Right hindlimb (tissue), 1 donor: ENCODE results near the gene FMNL2.
"Not testable (repeated sequence)": the region's sequence is repeated elsewhere in the genome, so short reads cannot be mapped to it uniquely, and the experiment has no call there.

Experiments
- DNase-seq: peaks from one replicate; pipeline ENCODE4 v3.0.0-alpha.2; 2018

FMNL2 gene

DNA sequence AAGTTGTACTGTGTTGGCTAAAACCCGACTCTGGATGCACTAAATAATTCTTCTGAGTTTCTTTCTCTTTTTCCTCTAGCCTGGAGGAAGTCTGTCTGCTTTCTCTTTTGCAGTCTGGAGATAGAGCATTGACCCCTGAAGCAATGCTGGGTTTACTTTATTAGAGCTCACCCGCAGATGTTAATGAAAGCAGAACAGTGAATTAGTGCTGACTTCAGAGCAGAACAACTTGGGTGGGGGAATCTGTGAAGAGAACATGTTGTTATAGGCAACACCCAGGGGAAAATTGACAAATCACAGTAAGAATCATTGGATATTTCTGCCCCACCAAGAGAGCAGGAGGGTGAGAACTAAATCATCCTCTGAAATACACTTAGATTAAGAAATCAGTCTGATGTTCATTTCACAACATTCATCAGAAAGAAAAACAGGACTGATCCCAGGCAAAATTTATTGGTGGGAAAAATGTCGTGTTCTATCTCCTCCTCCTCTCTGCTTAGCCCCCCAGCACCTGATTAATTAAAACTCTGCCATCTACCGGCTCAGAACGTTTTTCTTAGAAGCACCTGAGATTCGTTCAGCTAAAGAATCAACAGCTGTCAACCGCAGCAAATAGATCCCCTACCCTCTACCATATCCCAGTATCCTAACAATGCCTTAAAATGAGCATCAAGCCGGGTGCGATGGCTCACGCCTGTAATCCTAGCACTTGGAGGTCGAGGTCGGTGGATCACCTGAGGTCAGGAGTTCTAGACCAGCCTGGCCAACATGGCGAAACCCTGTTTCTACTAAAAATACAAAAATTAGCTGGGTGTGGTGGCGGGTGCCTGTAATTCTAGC lies 165.1 kb downstream of the FMNL2 start:
- no peak for DNase-seq

DNA sequence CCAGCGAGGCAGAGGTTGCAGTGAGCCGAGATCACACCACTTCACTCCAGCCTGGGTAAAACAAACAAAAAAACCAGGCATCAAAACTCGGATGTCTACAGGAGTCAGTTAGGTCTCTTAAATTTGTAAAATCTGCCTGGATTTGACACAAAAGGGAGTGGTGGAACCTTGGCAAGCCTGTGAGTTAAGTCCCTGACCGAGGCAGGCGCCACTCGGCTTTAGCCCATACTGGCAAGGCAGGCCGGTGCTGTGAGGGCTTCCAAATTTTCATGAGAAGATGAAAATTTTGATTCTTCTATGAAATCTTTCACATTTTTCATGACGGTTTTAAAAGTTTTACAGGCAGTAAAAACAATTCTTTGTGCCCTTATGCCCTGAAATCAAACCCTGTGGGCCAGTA lies 165.8 kb downstream of the FMNL2 start:
- DNase-seq: no peak

DNA sequence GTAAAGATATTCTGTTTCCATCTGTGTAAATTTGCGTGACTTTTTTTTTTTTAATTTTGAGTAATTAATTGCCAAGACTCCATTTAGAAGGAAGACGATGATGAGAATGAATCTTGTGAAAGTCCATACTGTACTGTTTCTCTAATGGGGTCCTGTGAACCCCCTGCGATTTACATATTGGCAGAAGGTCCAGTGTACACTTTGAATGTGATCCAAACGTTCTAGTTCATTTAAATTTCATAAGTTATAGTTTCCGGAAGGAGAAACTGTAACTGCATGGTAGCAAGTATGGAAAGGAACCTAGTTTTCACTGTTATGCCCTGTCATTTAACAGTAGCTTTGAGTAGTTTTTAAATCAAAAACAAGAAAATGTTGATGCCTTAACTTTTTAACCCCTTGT lies 166.7 kb downstream of the FMNL2 start:
- DNase-seq: no peak

DNA sequence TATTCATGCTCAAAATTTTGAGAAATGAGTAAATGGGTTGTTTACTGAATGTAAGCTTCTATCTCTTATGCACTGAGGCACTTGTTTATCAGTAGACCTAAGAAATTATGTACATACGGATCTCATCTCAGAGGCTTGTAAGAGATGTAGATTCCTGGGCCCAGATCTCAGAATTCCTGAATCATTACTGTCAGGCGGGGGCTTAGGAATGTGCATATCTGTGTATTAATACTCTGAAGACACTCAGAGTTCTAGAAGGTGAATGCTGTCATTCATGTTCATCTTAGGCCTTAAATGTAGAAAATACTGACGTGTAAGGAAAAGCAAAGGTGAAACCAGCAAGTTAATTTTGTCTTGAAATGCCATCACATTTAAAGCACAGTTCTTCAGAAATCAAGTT lies 169.6 kb downstream of the FMNL2 start:
- no peak for DNase-seq

DNA sequence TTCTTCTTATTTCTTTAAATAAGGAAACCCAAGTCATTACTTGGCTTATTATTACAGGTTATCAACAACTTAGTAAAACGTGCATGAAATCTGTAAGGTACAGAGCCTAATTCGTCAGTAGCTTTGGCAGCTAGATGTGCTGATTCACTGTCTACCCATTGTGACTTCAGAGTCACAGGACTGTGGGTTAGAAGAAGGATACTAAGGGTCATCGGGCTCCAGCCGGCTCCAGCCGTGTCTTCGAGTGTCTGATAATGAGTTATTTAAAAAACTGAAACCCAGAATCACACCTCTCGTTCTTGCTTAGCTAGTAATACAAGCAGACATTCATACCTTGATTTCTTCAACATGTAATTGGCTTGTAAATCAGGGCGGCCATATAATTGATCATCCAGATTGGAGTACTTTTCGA lies 170.5 kb downstream of the FMNL2 start:
- DNase-seq: no peak

DNA sequence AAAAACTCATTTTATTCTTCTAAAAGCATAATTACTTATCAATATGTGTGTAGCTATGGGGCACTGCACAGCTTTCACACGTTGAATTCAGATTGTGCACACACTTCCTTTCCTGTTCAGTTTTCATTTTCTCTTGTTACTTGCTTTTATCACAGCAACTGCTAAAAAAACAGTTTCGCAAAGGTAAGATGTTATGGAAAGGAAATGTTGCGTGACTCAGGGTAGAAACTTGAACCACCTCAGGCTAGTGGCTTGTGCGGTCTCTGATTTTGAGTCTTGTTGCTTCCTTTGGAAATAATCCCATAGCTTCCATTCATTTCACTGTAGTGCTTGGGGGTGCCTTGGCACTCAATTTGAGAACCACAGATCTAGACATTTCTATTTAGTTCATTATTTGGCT lies 171.9 kb downstream of the FMNL2 start:
- DNase-seq: no peak

DNA sequence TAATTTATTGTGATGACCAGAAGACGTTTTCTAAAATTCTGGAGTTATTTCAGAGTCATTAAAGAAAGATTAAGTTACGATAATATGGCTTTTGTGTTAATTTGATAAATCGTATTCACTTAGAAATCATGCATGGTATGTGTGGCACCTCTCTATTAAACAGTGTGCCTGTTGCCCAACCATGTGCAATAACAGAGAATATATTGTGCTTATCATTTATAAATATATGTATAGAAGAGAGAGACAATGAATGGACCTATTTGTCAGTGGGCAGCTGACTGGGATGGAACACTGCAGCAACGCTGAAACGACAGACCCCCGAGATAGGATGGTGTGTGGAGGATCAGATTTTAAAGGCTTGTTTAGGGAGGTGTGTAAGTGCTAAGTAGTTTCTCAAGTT lies 172.9 kb downstream of the FMNL2 start:
- no peak for DNase-seq

DNA sequence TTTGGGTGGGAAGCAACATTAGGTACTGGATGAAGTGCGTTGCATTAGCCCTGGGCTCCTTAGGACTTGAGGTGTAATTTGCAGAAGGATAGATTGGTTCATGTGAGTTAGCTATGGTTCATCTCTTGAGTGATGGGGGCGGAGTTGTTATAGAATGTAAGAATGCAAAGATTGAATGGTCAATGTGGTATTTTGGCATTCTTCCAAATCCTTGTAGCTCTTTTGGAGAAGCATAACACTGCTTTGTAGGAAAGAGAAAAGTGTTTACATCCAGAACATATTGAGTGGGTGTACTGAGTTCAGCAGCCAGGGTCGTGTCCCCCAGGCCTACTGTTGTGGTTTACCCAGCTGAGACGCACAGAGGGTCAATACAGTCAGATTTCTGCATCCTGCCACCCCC lies 173.5 kb downstream of the FMNL2 start:
- DNase-seq: no peak

DNA sequence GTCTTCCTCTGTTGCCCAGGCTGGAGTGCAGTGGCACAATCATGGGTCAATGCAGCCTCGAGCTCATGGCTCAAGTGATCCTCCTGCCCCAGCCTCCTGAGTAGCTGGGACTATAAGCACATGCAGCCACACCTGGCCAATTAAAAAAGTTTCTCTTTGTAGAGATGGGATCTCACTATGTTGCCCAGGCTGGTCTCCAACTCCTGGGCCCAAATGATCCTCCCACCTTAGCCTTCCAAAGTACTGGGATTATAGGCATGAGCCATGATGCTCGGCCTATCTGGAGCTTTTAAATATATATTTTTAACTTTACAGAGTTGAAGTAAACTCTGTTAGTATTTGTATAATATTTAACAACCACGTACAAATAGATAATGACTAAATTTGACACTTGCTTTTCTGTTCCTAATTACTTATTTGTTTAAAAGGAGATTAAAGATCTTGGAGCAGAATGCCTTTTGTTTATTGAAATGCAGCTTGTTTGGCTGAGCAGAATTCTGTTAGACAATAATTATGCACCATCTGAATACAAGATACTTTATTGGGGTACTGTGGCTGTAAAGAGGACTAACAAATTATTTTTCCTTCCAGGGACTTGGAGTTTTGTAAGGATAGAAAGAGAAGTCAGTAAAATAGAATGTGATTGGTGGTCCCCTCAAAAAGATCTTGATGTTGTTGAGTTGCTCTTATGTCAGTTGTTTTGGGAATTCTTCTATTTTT lies 175.0 kb downstream of the FMNL2 start:
- no peak for DNase-seq

DNA sequence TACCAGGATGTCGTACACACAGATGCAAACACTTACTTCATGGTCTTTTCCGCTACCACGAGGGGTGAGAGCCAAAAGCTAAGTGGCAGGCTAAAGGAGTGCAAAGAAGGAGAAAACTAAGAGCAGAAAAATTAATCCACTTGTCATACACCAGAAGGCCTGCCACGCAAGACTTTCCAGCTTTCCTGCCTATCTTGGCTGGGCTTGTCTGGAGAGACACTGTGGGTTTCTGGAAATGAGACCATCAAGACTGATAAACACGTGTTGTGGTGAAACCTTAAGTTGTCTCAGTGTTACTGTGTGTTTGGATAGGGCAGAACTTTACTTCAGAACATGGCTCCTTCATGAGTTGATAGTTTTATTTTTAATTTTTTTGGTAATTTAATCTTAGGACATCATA lies 175.6 kb downstream of the FMNL2 start:
- DNase-seq: no peak

DNA sequence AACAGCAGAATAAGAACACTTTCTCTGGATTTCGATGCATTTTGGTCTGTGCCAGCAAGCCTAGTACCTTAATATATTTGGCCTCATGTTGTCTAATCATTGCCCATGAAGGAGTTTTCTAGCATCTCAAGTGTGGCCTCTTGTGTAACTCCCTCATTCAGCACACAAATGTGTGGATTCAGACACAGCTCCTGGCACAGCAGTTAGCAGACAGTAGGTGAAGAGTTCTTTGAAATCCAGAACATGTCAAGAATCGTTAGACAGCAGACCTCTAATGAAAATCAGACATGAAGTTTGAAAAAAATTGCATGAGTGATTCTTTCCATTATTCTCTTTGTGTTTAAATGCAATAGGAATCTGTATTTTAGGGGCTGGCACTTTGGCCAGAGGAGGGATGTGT lies 177.0 kb downstream of the FMNL2 start:
- no peak for DNase-seq

DNA sequence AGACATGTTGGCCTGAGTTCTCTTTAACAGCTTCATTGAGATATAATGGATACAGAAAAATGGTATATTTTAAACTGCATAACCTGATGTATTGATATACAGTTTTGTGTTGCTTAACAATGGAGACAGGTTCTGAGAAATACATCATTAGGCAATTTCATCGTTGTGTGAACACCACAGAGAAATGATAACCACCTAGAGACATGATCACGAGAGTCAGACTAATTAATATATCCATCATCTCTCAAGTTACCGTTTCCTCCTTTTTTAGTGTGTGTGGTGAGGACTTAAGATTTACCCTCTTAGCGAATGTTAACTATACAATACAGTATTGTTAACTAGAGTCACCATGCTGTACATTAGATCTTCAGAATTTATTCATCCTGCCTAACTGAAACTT lies 178.1 kb downstream of the FMNL2 start:
- DNase-seq: no peak

DNA sequence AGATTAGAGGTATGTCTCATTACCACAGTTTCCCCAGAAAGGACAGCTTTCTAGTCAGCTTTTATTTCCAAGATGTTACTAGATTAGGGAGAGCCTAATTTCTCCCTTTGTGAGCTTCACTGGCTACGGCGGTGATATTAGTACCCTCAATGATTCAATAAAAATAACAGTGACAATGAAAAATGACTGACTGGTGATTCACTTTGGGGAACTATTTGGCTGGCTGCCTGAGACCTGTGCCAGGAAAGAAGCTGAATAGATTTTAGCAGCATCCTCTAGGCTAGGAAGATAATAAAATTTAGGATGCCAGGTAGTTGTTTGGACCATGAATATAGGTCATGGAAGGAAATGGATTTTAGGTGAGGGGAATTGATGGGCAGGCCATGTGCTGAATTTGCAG lies 178.7 kb downstream of the FMNL2 start:
- DNase-seq: no peak

DNA sequence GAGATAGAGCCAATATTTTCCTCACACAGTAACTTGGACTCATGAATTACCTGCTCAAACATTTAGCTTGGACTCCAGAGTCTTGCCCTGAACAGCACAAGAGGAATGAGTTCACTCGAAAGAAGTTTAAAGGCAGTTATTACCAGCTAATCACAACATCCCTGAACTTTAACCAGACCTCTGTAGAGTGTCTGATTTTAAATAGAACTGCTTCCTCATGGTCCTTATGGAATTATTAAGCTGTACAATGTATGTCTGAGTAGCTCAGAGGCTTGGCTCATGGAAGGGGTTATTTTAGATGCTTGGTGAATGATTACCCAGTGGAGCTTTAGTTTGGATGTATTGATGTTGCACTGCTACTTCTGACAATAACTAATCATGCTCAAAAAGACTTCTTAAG lies 183.1 kb downstream of the FMNL2 start:
- no peak for DNase-seq

DNA sequence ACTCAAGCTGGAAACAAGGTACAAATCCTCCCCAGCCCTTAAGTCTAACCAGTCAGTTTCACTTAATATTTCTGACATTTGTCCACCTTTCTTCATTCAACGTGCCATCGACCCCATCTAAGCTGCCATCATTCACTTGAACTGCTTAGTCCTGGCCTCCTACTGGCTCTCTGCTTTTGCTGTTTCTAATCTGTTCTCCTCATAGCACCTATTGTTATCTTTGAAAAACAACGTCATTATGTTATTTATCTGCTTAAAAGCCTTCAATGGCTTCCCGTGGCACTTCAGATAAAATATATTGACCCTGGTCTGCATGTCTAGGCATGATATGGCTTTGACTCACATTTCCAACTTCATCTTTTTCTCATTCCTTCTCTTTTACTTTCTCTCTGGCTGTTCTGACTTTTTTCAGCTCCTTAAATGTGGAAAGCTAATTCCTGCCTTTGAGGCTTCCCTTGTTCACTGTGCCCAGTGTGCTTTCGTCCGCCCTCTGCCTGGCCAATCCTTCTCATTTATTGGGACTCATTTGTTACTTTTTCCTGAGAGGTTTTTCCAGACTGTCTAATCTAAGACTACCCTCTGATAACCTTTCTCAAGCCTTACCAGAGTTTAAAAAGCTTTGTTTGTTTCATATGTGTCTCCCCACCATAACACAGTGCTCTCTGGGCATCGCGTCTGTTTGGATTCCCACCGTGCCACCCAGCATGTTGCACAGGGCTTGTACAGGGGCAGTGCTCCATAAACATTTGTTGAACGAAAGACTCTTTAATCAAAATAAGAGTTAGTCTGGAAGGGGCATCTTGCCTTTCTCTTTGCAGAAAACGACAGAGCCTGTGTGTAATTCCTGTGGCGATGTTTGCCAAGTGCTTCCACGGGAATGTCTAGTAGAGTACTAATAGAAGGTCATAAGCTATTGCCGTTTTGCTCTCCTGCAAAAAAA lies 183.9 kb downstream of the FMNL2 start:
- DNase-seq: no peak

DNA sequence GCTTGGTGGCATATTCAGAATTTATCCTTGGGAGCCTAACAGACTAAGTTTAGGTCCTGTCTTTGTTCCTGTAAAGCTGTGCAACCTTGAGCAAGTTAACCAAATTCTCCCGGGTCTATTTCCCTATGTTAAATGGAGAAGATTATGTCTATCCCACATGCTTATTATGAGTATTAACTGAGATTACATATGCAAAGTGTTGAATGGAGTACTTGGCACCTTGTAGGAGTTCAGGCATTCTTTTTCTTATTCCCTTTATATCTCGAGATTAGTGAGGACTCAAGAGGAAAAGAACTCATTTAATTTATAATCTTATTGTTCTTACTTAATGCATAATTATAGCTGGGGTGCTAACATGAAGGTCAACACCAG lies 184.6 kb downstream of the FMNL2 start:
- DNase-seq: no peak

DNA sequence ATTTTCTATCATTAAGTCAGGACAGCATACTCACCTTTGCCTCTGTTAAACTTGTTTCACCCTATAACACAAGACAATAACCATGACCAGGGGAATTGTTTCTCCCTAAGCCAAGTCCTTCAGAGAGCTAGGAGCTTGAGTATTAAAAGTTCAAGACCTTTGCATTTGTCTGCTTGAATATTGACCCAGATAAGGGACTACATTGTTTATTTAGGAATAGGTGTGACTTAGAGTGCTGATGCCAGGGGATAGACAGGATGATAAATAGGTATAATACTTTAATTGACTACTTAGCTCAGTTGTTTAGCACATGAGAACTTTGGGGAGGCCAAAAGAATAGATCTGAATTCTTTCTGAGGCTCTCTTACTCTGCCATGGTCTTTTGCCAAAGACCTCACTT lies 185.8 kb downstream of the FMNL2 start:
- DNase-seq: no peak

DNA sequence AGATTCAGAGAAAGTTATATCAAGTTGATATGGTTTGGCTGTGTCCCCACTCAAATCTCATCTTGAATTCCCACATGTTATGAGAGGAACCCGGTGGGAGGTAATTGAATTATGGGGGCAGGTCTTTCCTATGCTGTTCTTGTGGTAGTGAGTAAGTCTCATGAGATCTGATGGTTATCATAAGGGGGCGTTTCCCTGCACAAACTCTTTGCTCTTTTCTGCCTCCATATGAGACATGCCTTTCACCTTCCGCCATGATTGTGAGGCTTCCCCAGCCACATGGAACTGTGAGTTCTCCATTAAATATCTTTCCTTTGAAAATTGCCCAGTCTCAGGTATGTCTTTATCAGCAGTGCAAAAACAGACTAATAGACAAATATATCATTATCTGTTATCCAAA lies 187.5 kb downstream of the FMNL2 start:
- DNase-seq: not testable (repeated sequence)

DNA sequence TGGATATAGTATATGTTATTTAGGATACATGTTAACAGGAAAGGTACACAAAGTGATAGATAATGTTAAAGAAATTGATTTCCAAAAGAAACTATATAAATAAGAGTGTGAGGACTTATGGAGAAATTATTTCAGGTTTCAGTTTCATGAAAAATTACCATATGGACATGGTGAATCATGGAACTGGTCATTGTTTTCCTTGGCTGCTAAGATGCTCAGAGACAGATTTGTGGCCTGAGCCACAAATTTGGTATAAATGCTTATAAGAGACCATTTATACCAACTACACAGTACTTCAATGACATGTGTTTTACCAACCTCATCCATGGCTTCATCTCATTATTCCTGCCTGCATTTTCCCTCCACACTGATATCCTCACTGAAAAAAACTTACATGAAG lies 188.1 kb downstream of the FMNL2 start:
- no peak for DNase-seq

DNA sequence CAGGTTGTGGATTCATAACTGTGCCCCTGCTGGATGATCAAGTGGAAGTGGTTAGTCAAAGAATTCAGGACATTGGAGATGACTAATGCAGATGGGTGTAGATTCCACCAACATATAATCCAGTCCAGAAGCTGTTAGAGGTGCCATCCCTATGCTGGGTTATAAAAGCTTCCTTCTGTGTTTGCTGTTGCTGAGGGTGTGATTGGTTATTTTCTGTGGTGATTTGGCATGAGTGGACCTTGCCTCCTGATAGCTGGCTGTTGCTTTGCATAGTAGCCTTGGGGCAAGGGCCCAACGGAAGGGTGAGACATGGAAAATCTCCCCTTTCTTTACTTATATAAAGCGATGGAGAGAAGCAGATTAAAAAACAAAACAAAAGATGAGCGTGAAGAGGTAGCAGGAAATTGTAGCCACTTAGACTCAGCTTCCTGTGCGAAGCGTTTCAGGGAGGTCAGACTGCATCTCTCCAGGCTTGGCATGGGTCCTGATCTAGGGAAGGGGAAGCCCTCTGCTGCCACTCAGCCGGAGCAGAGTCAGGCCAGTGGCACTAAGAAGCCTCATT lies 190.4 kb downstream of the FMNL2 start:
- no peak for DNase-seq

DNA sequence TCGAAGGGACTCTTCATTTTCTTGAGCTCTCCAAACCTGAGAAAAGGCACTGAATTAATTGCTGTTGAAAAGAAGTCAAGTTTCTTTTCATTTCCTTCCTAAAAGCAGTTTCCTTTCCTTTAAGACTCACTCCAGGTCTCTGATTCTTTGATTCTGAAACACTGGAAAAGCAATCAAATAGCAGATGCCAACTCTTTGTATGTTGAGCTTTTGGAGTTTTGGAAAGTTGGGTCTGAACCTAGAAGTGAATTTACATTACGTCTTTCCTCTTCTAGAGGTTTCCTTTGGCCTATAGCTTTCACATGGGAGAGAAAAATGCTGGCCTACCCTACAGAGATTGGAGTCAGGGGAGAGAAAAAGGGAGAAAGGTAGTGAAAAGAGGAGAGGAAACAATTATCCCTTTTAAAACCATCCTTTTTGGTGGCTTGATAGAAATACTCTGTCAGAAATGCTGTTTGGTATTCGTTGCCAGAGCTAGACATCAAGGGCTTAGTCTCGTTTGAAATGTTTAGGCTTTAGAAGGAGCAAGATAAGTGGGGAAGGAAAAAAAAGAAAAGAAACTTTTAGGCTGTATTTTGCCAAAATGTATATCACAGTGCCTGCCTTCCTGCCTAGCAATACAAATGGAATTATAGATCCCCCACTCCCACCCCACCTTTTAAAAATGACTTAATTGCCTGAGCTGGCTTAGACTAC lies 194.6 kb downstream of the FMNL2 start:
- DNase-seq: no peak

DNA sequence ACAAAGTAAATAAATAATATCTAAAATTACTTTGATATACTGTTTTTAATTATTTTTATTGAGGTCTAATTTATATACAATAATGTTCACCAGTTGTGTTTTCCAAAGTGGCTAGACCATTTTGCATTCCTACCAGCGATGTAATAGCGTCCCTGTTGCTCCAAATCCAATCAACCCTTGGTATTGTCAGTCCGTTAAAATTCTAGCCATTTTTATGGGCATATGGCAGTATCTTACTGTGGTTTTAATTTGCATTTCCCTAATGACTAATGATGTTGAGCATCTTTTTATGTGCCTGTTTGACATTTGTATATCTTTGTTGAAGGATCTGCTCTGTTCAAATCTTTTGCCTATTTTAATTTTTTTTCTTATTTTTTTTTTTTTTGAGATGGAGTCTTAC lies 197.3 kb downstream of the FMNL2 start:
- DNase-seq: no peak
